ENCODE data around the gene DCBLD1.
A peak's percentile ranks its signal among the peaks of the same experiment; 100 is the strongest.

DCBLD1 gene

DNA sequence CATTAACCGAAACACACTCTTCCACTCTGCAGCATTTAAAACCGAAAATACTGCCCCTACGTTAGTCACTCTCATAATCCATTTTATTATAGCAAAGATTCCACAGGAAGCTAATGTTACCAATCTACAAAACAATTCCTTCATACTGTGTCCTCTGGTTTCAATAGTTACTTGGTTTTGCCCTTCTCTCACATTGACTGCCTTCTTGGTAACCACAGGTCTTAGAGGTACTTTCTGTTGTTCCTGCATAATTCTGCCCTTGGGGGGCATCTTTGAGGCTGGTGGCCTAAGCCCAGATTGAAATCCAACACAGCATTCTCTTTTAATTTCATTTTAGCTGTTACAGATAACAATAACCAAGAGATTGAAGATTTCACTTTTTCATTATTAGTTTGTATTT, 9.8 kb upstream of the DCBLD1 start:
- TF ChIP-seq, protein P1, sequence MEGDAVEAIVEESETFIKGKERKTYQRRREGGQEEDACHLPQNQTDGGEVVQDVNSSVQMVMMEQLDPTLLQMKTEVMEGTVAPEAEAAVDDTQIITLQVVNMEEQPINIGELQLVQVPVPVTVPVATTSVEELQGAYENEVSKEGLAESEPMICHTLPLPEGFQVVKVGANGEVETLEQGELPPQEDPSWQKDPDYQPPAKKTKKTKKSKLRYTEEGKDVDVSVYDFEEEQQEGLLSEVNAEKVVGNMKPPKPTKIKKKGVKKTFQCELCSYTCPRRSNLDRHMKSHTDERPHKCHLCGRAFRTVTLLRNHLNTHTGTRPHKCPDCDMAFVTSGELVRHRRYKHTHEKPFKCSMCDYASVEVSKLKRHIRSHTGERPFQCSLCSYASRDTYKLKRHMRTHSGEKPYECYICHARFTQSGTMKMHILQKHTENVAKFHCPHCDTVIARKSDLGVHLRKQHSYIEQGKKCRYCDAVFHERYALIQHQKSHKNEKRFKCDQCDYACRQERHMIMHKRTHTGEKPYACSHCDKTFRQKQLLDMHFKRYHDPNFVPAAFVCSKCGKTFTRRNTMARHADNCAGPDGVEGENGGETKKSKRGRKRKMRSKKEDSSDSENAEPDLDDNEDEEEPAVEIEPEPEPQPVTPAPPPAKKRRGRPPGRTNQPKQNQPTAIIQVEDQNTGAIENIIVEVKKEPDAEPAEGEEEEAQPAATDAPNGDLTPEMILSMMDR (IDR thresholded peaks at IDR 0.05; ENCODE audit: low read depth, low read length): no peak
- no peak overlapping the region for H3K4me3 ChIP-seq (ENCODE audit: low read depth, low read length)
- in situ Hi-C loops (cut with HindIII; ENCODE audit: low sequenced_read_pairs): no loop called here
- DNase-seq (ENCODE audit: low read depth, low spot score): no peak

GRCh38 chr6:117473401-117473800, 9.1 kb upstream of the DCBLD1 start:
- no peak for DNase-seq (ENCODE audit: low read depth, low spot score)
- in situ Hi-C loops (cut with HindIII; ENCODE audit: low sequenced_read_pairs): no loop called here
- TF ChIP-seq, protein P1 (IDR thresholded peaks at IDR 0.05; ENCODE audit: low read depth, low read length): no peak
- no peak overlapping the region for H3K4me3 ChIP-seq (ENCODE audit: low read depth, low read length)

- no peak for DNase-seq (ENCODE audit: low read depth, low spot score)
- TF ChIP-seq, protein P1 (IDR thresholded peaks at IDR 0.05; ENCODE audit: low read depth, low read length): peak; percentile 21
- in situ Hi-C loops (cut with HindIII; ENCODE audit: low sequenced_read_pairs): no loop called here
- H3K4me3 ChIP-seq (ENCODE audit: low read depth, low read length): no peak overlapping the region
Measured at GRCh38 chr6:117477988-117478852, 4.3 kb upstream of the DCBLD1 start.

DNA sequence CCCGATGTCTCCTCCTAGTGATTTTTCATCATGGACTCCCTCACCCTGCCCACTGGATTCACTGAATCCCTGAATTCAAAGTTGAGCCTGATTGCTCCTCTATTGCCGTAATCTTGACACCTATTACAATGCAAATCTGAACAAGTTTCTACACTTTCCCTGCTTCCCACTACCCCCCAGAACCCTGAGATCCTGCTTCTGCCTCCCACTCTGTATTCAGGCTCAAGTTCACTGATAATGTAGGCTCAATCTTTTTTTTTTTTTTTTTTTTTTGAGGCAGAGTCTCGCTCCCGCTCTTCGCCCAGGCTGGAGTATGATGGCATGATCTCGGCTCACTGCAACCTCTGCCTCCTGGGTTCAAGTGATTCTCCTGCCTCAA, 3.6 kb upstream of the DCBLD1 start:
- no peak for DNase-seq (ENCODE audit: low read depth, low spot score)
- in situ Hi-C loops (cut with HindIII; ENCODE audit: low sequenced_read_pairs): no loop called here
- TF ChIP-seq, protein P1 (IDR thresholded peaks at IDR 0.05; ENCODE audit: low read depth, low read length): no peak
- no peak overlapping the region for H3K4me3 ChIP-seq (ENCODE audit: low read depth, low read length)

DNA sequence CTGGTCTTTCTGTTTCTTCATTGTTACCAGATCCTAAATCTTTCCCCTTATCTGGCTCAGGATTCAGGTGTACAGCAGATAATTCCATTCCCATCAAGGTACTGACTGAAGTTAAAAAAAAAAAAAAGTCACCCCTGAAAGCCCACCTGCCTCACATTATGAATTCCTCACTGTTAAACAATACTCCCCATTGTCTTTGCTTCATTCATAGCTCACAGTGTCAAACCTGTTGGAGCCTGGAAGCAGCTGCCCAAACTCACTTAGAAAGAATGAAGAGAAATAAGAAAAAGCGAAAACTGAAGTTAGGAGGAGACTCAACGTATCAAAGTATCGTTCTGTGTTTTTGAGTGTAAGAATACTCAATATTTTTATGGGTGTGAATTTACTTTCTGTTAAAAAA, 1.8 kb upstream of the DCBLD1 start:
- DNase-seq (ENCODE audit: low read depth, low spot score): no peak
- TF ChIP-seq, protein P1 (IDR thresholded peaks at IDR 0.05; ENCODE audit: low read depth, low read length): no peak
- H3K4me3 ChIP-seq (ENCODE audit: low read depth, low read length): no peak overlapping the region
- in situ Hi-C loops (cut with HindIII; ENCODE audit: low sequenced_read_pairs): no loop called here

DNA sequence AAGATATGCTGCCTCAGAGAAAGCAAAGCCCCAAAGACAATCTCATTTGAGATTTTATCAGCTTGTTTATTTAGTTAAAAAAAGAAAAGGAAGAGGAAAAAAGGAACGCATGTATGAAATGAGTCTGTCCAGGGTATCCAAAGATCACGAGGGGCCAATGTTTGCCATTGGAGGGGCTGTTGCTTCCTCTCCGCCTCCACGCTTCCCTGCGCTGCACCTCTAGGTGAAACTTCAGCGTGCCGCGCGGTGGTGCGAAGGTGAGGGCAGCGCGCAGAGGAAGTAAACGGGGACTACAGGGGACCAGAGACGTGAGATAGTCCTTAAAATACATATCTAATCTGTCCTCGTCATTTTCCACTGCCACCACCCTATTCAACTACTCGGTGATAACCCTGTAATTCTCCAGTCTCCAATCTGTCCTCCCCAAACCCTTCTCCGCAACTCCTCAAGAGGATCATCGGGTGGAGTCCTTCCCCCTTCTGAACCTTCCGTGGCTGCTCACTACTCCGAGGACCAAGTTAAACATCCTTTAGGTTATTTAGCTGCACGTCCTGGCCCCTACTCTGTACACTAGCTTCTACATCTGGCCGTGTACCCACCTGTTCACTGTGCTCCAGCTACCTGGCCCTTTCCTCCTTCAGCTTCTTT, 1.1 kb upstream of the DCBLD1 start:
- DNase-seq (ENCODE audit: low read depth, low spot score): no peak
- in situ Hi-C loops (cut with HindIII; ENCODE audit: low sequenced_read_pairs): no loop called here
- TF ChIP-seq, protein P1 (IDR thresholded peaks at IDR 0.05; ENCODE audit: low read depth, low read length): no peak
- no peak overlapping the region for H3K4me3 ChIP-seq (ENCODE audit: low read depth, low read length)
